ENCODE data around the gene ITGB6. TPM values are rescaled to one million over a fixed set of nuclear protein-coding genes. Genes with fewer than 3 reads are reported as not detected.

ITGB6 gene
- total and polyA plus RNA-seq, 10 of the 15 experiments (the other 5 are each of a cell fraction or from before 2014, with no cell fraction given), result 0.04 TPM; not detected in 9

DNA sequence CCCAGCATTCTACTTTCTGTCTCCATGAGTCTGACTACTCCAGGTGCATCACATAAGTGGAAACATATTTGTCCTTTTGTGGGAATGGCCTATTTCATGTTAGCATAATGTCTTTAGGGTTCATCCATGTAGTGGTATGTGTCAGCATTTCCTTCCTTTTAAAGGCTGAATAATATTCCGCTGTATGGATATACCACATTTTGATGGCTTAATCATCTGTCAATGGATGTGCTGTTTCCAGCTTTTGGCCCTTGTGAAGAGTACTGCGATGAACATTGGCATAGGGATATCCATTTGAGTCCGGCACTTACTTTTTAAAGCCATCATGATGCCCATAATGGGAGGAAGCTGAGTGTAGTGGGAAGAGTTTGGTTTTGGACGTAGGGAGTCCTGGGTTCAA lies 6.4 kb upstream of the ITGB6 start:
- BruUV-seq (replicated peaks), result no TSS peak
- RAD21 ChIA-PET (ENCODE audit: unreplicated experiment), result no interaction called here
- SMC1A ChIA-PET (ENCODE audit: uncharacterized antibody, unreplicated experiment), result interaction anchor here (1.6 to 1.7 kb wide), 2 partner anchors 60 to 94 kb away, joined by 6 read pairs; no protein-coding TSS in a partner anchor

More for the DNA sequence above, 6.4 kb upstream of the ITGB6 start:
- in situ Hi-C loops (cut with MboI) (no loop called here), intact Hi-C loops (cut with micrococcal nuclease; ENCODE audit: unreplicated experiment) (loop anchor here (5.0 to 10.0 kb wide), 2 partner anchors 39 to 312 kb away; no protein-coding TSS in a partner anchor)
- WGBS (ENCODE audit: insufficient coverage, insufficient replicate concordance, low lambda C conversion rate, missing lambda C conversion rate), result 100% methylated on average over 4 of the region's 4 CpGs
- Histone ChIP-seq H3K9ac (ENCODE audit: control insufficient read depth, insufficient read depth, low read length) (no peak overlapping the region), H3K4me1 (ENCODE audit: control insufficient read depth, insufficient read depth, low read length) (peaks cover 31% of the 10 kb centered on the region), H4K20me1 (ENCODE audit: control insufficient read depth, insufficient read depth) (no peaks in the 10 kb centered on the region), H2AFZ (ENCODE audit: control insufficient read depth, low read depth, low read length) (no peak overlapping the region), H3K36me3 (ENCODE audit: control insufficient read depth in 2 of 2, insufficient read depth in 2 of 2, low read length in 1 of 2) (no peaks in the 10 kb centered on the region; a peak in 1 of 4 replicates), H3K4me2 (ENCODE audit: control insufficient read depth, insufficient read depth) (no peak overlapping the region), H3K27me3 (replicated peaks in 1 of 2; ENCODE audit: control insufficient read depth in 2 of 2, insufficient read depth in 2 of 2, low read length in 1 of 2) (no peaks in the 10 kb centered on the region), H3K27ac (ENCODE audit: control insufficient read depth, insufficient read depth) (no peak overlapping the region), H3K79me2 (ENCODE audit: control insufficient read depth, insufficient read depth, low read length) (no peaks in the 10 kb centered on the region), H3K9me3 (replicated peaks; ENCODE audit: control insufficient read depth, insufficient read depth, low read length) (peaks cover 2% of the 10 kb centered on the region; the same call in 2 of the 3 replicates), H3K4me3 (no peak overlapping the region)
- CTCF ChIA-PET, result interaction anchor here (1.6 to 1.9 kb wide), 2 partner anchors 59 to 96 kb away, joined by 3 to 8 read pairs; no protein-coding TSS in a partner anchor
- TF ChIP-seq SPI1 (IDR thresholded peaks at IDR 0.05; ENCODE audit: borderline replicate concordance, insufficient read depth, low read depth, low read length), result no peak
- no peak for TF ChIP-seq ATF7 (IDR thresholded peaks at IDR 0.05; ENCODE audit: low read depth)
- TF ChIP-seq IRF4 (IDR thresholded peaks at IDR 0.05; ENCODE audit: low read depth, low read length), result no peak
- no peak for TF ChIP-seq ZNF207 (IDR thresholded peaks at IDR 0.05; ENCODE audit: borderline replicate concordance)
- TF ChIP-seq PML (IDR thresholded peaks at IDR 0.05; ENCODE audit: low read length), result no peak
- no peak for TF ChIP-seq ZNF24 (IDR thresholded peaks at IDR 0.05)
- no peak for TF ChIP-seq TCF3 (IDR thresholded peaks at IDR 0.05; ENCODE audit: borderline replicate concordance, insufficient read depth, low read depth, low read length)
- TF ChIP-seq E4F1 (IDR thresholded peaks at IDR 0.05; ENCODE audit: borderline replicate concordance, partially characterized antibody), result no peak
- TF ChIP-seq, protein P1, sequence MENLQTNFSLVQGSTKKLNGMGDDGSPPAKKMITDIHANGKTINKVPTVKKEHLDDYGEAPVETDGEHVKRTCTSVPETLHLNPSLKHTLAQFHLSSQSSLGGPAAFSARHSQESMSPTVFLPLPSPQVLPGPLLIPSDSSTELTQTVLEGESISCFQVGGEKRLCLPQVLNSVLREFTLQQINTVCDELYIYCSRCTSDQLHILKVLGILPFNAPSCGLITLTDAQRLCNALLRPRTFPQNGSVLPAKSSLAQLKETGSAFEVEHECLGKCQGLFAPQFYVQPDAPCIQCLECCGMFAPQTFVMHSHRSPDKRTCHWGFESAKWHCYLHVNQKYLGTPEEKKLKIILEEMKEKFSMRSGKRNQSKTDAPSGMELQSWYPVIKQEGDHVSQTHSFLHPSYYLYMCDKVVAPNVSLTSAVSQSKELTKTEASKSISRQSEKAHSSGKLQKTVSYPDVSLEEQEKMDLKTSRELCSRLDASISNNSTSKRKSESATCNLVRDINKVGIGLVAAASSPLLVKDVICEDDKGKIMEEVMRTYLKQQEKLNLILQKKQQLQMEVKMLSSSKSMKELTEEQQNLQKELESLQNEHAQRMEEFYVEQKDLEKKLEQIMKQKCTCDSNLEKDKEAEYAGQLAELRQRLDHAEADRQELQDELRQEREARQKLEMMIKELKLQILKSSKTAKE (IDR thresholded peaks at IDR 0.05; ENCODE audit: low read depth, poor library complexity, severe bottlenecking), result no peak
- TF ChIP-seq BRCA1 (IDR thresholded peaks at IDR 0.05; ENCODE audit: low read depth, low read length), result no peak
- no peak for TF ChIP-seq RCOR1 (conservative IDR thresholded peaks at IDR 0.05; ENCODE audit: low read depth, low read length)
- TF ChIP-seq, protein P2, sequence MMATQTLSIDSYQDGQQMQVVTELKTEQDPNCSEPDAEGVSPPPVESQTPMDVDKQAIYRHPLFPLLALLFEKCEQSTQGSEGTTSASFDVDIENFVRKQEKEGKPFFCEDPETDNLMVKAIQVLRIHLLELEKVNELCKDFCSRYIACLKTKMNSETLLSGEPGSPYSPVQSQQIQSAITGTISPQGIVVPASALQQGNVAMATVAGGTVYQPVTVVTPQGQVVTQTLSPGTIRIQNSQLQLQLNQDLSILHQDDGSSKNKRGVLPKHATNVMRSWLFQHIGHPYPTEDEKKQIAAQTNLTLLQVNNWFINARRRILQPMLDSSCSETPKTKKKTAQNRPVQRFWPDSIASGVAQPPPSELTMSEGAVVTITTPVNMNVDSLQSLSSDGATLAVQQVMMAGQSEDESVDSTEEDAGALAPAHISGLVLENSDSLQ (IDR thresholded peaks at IDR 0.05), result no peak
- TF ChIP-seq NFYA (IDR thresholded peaks at IDR 0.05; ENCODE audit: borderline replicate concordance, low read depth, low read length), result no peak
- no peak for TF ChIP-seq RFX5 (IDR thresholded peaks at IDR 0.05; ENCODE audit: low read depth, low read length)
- no peak for TF ChIP-seq POLR2AphosphoS5 (IDR thresholded peaks at IDR 0.05; ENCODE audit: low read length)
- no peak for TF ChIP-seq RB1 (IDR thresholded peaks at IDR 0.05; ENCODE audit: borderline replicate concordance)
- no peak for TF ChIP-seq DPF2 (IDR thresholded peaks at IDR 0.05)
- DNase-seq (ENCODE audit: low read depth, low spot score) (no peak), FAIRE-seq (no peak), ATAC-seq (no peak)
- POLR2A ChIA-PET, result no interaction called here

Measured in GM12878 (cell line).